Fibroblast of lung (primary cell): ENCODE data around the gene IL4I1. TPM values are rescaled to one million over a fixed set of nuclear protein-coding genes. Genes with fewer than 3 reads are reported as not detected.

Experiments used
- DNase-seq, 2 donors: peaks; one replicate each; pipeline versions ENCODE4 v3.0.0 to v3.0.0-alpha.2; 2010; ENCODE audit warnings: low read depth in 2 of 2
- H2AFZ ChIP-seq: 2 replicates; pipeline ENCODE4 v1.5.1; 2012; ENCODE audit warnings: low read length, control low read depth, inconsistent platforms
- H3K27ac ChIP-seq: 2 replicates; pipeline ENCODE4 v1.5.1; 2011; ENCODE audit warnings: low read length, control low read depth; ENCODE audit not compliant: insufficient read depth
- H3K27me3 ChIP-seq: 2 replicates; pipeline ENCODE4 v1.5.1; 2011; ENCODE audit warnings: mild to moderate bottlenecking, low read length; ENCODE audit not compliant: control insufficient read depth, insufficient read depth
- H3K36me3 ChIP-seq: 2 replicates; pipeline ENCODE4 v1.5.1; 2011; ENCODE audit warnings: low read length; ENCODE audit not compliant: control insufficient read depth, insufficient read depth
- H3K4me1 ChIP-seq: 2 replicates; pipeline ENCODE4 v1.5.1; 2011; ENCODE audit warnings: low read length; ENCODE audit not compliant: control insufficient read depth, insufficient read depth; ENCODE audit errors: extremely low read depth
- H3K4me2 ChIP-seq: 2 replicates; pipeline ENCODE4 v1.5.1; 2011; ENCODE audit warnings: low read length, control low read depth; ENCODE audit not compliant: insufficient read depth; ENCODE audit errors: extremely low read depth
- H3K4me3 ChIP-seq, 4 experiments: fragments of 200-600 bp in 1 of 4; sonication (generic) in 1 of 4; replicated peaks in 1 of 4; 2 replicates each; pipeline ENCODE4 v1.5.1; 2011 to 2016; ENCODE audit warnings: low read length in 4 of 4, low read depth in 3 of 4, mild to moderate bottlenecking in 3 of 4, control low read depth in 2 of 4, inconsistent platforms in 1 of 4, mixed read lengths in 1 of 4; ENCODE audit not compliant: insufficient read depth in 1 of 4; ENCODE audit errors: control extremely low read depth in 1 of 4
- H3K79me2 ChIP-seq: 2 replicates; pipeline ENCODE4 v1.5.1; 2012; ENCODE audit warnings: mild to moderate bottlenecking, low read length, inconsistent platforms; ENCODE audit not compliant: control insufficient read depth, insufficient read depth
- H3K9ac ChIP-seq: 2 replicates; pipeline ENCODE4 v1.5.1; 2011; ENCODE audit warnings: mild to moderate bottlenecking, low read length, control low read depth; ENCODE audit not compliant: insufficient read depth
- H3K9me3 ChIP-seq: 2 replicates; pipeline ENCODE4 v1.5.1; 2012; ENCODE audit warnings: low read depth, low read length; ENCODE audit not compliant: control insufficient read depth, insufficient read depth
- H4K20me1 ChIP-seq: 2 replicates; pipeline ENCODE4 v1.5.1; 2011; ENCODE audit warnings: low read length; ENCODE audit not compliant: control insufficient read depth, insufficient read depth; ENCODE audit errors: extremely low read depth
- EZH2 ChIP-seq: IDR thresholded peaks from 2 replicates; pipeline ENCODE4 v1.5.1; 2012; ENCODE audit warnings: low read length, control low read depth, mild to moderate bottlenecking; ENCODE audit errors: missing control alignments
- polyA plus RNA-seq, 2 donors: library from polyadenylated mRNA; depleted of rRNA in 1 of 2; stranded (reverse) in 1 of 2; unstranded in 1 of 2; fragments of >200 nt; gene quantifications; 2 replicates each; pipeline ENCODE4 v1.2.1, GENCODE V29; 2011 to 2012; ENCODE audit warnings: missing spikeins in 1 of 2
- total RNA-seq: library from RNA; depleted of rRNA; stranded (reverse); fragments of >200 nt; gene quantifications from 2 replicates; pipeline ENCODE4 v1.2.1, GENCODE V29; 2014
- TF ChIP-seq, protein P1 (sequence below), 2 donors: IDR thresholded peaks in 1 of 2; conservative IDR thresholded peaks in 1 of 2; 1 replicate in 1 of 2; 2 replicates in 1 of 2; pipeline ENCODE4 v1.5.1; 2011 to 2012; ENCODE audit warnings: low read length in 2 of 2, control low read depth in 1 of 2, inconsistent platforms in 1 of 2, low read depth in 1 of 2, mild to moderate bottlenecking in 1 of 2

IL4I1 gene
- total and polyA plus RNA-seq, 2 donors (not counting 1 experiment from before 2014, with no cell fraction given), result 0.09 to 1.2 TPM

DNA sequence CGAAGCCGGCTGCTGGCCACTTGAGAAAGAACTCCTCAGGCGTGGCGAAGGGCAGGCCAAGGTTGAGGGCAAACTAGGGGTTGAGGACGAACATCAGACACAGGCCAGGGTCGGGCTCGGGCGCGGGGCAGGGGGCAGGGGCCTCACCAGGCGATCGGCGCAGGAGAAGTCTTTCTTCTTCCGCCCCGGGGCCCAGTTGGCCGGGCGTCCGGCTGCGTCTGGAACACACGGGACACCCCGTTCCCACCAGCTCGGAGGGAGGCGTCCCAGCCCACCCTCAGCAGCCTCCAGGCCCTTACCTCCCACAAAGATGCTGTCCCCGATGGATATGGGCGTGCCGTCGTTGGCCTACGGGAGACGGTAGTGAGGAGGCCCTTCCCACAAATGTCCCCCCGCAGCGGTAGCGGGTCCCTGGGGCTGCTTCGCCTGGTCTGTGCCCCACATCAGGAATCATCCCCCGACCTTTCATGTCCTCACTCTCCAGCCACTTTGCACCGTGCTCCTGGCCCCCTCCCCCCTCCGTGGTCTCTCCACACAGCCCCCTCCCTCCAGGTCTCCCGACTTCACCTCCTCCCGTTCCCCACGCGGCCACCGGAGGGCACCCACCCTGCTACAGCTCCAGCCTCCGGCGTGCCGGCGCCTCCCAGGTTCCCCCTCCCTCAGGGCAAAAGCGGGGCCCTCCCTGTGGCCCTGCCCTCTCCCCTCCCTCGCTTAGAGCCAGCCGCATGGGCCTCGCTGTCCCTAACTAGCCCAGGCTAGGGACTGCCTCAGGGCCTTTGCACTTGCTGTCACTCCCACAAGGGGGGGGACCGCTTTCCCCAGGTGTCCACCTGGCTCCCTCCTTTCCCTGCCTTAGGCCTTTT lies 34.1 kb downstream of the IL4I1 start:
- Histone ChIP-seq H3K4me1 (peaks cover 16% of the 10 kb centered on the region), H3K9ac (no peak overlapping the region), H3K9me3 (no peaks in the 10 kb centered on the region), H3K36me3 (peaks cover 45% of the 10 kb centered on the region), H3K27me3 (no peaks in the 10 kb centered on the region), H2AFZ (no peak overlapping the region), H3K4me3 (no peak overlapping the region), H3K27ac (no peak overlapping the region), H4K20me1 (no peaks in the 10 kb centered on the region), H3K79me2 (peaks cover 24% of the 10 kb centered on the region), H3K4me2 (no peak overlapping the region)
- DNase-seq, result no peak
- TF ChIP-seq EZH2, result no peak
- TF ChIP-seq, protein P1, sequence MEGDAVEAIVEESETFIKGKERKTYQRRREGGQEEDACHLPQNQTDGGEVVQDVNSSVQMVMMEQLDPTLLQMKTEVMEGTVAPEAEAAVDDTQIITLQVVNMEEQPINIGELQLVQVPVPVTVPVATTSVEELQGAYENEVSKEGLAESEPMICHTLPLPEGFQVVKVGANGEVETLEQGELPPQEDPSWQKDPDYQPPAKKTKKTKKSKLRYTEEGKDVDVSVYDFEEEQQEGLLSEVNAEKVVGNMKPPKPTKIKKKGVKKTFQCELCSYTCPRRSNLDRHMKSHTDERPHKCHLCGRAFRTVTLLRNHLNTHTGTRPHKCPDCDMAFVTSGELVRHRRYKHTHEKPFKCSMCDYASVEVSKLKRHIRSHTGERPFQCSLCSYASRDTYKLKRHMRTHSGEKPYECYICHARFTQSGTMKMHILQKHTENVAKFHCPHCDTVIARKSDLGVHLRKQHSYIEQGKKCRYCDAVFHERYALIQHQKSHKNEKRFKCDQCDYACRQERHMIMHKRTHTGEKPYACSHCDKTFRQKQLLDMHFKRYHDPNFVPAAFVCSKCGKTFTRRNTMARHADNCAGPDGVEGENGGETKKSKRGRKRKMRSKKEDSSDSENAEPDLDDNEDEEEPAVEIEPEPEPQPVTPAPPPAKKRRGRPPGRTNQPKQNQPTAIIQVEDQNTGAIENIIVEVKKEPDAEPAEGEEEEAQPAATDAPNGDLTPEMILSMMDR (conservative IDR thresholded peaks at IDR 0.05 in 1 of 2, IDR thresholded peaks at IDR 0.05 in 1 of 2; ENCODE audit: low read depth in 1 of 2, low read length in 2 of 2), result peak in 1 of 2 donors; percentile 11

DNA sequence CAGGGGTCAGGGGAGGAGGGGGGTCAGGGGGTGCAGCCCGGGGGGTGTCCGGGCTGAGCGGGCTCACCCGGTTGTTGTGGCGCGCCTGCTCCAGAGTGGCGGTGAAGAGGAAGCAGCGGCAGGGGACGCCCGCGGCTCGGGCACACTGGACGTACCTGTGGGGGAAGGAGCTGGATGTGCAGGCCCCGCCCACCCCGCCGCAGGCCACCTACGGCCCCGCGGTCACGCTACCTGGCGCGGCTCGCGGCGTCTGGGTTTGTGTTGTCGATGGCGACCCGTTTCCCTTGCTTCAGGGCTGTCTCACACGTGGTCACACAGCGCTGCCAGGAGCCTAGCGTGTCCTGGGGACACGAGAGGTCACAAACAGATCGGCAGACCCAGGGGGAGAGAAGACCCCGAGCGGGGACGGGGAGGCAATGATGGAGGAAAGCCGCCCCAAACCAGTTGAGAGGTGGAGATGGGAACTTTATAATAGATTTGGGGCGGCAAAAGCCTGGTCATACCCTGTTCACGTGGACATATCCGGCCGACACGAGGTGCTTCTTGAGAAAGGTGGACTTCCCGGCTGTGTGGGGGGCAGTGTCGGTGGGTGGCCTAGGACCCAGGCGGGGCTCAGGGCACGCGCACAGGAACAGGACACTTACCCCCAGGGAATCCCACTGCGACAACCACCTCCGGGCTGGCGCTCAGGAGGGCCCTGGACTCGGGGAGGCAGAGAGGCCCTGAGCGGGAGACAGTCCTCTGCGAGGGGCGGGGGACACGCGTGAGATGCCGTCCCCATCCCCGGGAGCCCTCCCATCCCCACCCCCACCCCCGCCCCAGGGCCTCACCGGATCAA lies 34.9 kb downstream of the IL4I1 start:
- peaks cover 51% of the 10 kb centered on the region for H3K36me3 ChIP-seq
- H3K4me3 ChIP-seq, result no peak overlapping the region
- no peaks in the 10 kb centered on the region for H3K27me3 ChIP-seq
- DNase-seq, result no peak
- H3K27ac ChIP-seq, result no peak overlapping the region
- H3K9ac ChIP-seq, result no peak overlapping the region
- H3K4me2 ChIP-seq, result no peak overlapping the region
- peaks cover 22% of the 10 kb centered on the region for H3K79me2 ChIP-seq
- H3K4me1 ChIP-seq, result peaks cover 16% of the 10 kb centered on the region
- H3K9me3 ChIP-seq, result no peaks in the 10 kb centered on the region
- TF ChIP-seq EZH2, result no peak
- TF ChIP-seq, protein P1 (conservative IDR thresholded peaks at IDR 0.05 in 1 of 2, IDR thresholded peaks at IDR 0.05 in 1 of 2; ENCODE audit: low read depth in 1 of 2, low read length in 2 of 2), result no peak
- H4K20me1 ChIP-seq, result no peaks in the 10 kb centered on the region
- H2AFZ ChIP-seq, result no peak overlapping the region

DNA sequence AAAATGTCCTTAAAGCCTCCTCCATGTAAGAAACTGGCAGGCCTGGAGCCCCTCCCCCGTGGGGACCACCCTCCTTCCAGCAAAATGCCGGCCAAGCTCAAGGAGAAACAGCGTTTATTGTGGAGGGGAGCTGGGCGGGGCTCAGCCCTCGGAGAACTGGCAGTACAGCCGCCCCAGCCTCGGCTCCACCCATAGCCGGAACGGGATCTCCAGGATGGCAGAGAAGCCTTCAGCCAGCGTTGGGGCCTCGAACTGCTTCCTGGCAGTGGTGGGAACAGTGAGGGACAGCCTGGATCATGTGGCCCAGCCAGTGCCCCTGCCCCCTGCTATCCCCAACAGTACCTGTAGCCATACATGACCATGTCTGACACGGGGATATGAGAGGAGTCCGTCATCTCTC lies 35.6 kb downstream of the IL4I1 start:
- Histone ChIP-seq H4K20me1 (no peaks in the 10 kb centered on the region), H2AFZ (no peak overlapping the region), H3K27me3 (no peaks in the 10 kb centered on the region), H3K27ac (no peak overlapping the region), H3K9ac (no peak overlapping the region), H3K4me2 (no peak overlapping the region), H3K36me3 (peaks cover 52% of the 10 kb centered on the region), H3K4me3 (no peak overlapping the region), H3K9me3 (no peaks in the 10 kb centered on the region), H3K4me1 (peaks cover 10% of the 10 kb centered on the region), H3K79me2 (peaks cover 16% of the 10 kb centered on the region)
- TF ChIP-seq, protein P1 (conservative IDR thresholded peaks at IDR 0.05 in 1 of 2, IDR thresholded peaks at IDR 0.05 in 1 of 2; ENCODE audit: low read depth in 1 of 2, low read length in 2 of 2), result no peak
- TF ChIP-seq EZH2, result no peak
- DNase-seq, result peak in 1 of 2 donors; percentile 57
